NCI-H1048 (cell line): Measurements from ENCODE around the gene HOTAIR.

Experiments
- DNase-seq: peaks from one replicate; lab custom pipeline; 2025; lab: John Stamatoyannopoulos, UW

HOTAIR gene

DNA sequence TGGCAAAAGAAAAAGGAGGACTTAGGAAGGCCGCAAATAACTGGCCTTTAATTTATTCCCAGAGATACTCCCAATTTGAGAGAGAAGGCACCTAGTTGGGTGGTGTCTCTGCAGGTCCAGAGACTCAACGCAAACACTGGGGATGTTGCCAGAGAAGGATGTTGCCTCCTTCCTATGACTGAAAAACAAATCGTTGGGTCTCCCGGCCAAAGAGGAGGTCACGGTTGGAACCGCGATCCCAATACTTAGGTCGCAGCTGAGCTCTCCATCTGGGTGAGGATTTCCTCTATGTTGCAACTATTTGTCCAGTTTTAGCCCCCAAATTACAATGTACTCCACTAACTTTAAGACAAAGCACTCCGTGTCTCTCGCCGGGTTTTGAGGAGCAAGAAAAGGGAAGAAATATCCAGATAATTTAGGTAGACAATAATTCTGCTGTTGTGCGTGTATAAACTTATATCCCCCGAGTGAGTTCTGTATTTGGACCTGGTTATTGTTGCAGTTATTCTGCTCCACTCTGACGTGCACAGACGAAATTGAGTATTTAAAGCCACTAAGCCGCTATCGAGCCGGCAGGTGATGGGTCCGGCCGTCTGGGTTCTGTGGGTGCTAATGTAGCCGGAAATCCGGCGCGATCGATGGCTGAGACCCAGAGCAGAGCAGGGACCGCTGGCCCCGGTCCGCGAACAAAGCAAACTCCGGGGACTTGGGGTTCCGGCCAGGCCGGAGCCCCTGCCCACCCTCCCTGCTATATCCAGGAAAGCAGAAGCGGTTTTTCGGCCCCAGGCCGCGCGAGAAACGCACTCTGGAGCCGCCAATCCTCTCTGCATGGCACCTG is 14.3 kb downstream of the HOTAIR start:
- DNase-seq: no peak

DNA sequence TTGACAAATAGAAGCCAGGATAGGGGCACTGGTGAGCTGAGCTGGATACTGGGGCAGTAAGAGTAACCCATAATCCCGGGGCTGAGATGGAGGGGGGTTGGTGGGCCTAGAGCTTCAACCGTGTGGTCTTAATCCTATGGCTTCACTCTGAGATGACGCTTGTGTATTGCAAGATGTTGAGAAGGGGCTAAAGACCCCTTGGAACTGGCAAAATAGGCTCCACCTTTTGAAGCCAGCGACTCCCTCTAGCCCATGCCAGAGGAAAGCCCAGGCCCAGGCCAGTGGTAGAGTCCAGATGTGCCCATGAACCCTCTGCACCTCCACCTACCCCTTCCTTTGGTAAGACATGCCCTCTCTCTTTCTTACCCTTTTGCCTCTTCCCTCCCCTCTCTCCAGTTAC is 15.4 kb downstream of the HOTAIR start:
- no peak for DNase-seq

GRCh38 chr12:53958128-53958527 is 16.6 kb downstream of the HOTAIR start:
- DNase-seq: no peak

DNA sequence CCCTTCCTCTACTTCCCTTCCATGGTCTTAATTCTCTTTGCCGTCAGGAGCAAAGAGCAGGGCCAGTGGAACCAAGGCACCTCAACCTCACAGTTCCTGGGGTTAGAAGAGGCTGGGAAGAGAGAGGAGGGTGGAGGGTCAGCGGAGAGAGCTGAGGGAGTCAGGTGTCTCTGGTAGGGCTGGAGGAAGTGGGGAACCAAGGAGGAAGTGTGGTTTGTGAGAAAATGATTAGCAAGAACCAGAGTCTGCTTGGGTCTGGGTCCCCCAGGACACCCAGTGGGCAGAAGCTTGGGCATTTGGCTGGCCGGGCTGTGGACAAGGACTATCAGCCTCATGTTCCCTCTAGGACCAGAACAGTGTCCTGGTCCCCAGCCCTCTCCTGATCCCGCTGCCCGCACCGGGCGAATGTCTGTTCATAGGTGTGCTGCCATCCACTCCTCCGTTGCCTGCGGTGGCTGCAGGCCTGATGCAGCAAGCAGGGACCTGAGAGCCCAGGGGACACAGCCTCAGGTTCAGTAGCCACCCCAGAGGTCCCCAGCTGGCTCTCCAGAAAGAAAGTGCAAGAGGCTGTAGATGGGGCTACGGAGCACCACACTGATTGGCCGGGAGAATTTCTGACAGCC is 17.7 kb downstream of the HOTAIR start:
- DNase-seq: no peak

GRCh38 chr12:53956251-53956887 is 18.4 kb downstream of the HOTAIR start:
- DNase-seq: no peak

GRCh38 chr12:53955776-53956250 is 18.9 kb downstream of the HOTAIR start:
- DNase-seq: no peak

GRCh38 chr12:53955036-53955775 is 19.5 kb downstream of the HOTAIR start:
- no peak for DNase-seq

DNA sequence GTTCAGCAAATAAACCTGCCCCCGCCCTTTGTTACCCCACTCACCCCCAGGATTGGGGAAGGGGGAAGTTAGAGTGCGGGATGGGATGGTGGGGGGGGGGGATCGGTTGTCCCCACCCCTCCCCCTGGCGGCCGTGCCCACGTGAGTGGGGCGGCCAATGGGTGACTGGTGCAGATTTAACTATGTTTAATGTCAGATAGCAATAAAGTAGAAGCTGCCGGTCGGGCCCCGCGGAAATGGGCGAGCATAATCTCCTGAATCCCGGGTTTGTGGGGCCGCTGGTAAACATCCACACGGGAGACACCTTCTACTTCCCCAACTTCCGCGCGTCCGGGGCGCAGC is 20.1 kb downstream of the HOTAIR start, which contains the start of gene HOXC12:
HOXC12 (plus strand) TSS at position 210 of the 342 bp plus-strand sequence; CDS start at position 237, 27 bp downstream.
- DNase-seq: no peak

GRCh38 chr12:53953831-53954693 is 20.7 kb downstream of the HOTAIR start:
- DNase-seq: no peak

DNA sequence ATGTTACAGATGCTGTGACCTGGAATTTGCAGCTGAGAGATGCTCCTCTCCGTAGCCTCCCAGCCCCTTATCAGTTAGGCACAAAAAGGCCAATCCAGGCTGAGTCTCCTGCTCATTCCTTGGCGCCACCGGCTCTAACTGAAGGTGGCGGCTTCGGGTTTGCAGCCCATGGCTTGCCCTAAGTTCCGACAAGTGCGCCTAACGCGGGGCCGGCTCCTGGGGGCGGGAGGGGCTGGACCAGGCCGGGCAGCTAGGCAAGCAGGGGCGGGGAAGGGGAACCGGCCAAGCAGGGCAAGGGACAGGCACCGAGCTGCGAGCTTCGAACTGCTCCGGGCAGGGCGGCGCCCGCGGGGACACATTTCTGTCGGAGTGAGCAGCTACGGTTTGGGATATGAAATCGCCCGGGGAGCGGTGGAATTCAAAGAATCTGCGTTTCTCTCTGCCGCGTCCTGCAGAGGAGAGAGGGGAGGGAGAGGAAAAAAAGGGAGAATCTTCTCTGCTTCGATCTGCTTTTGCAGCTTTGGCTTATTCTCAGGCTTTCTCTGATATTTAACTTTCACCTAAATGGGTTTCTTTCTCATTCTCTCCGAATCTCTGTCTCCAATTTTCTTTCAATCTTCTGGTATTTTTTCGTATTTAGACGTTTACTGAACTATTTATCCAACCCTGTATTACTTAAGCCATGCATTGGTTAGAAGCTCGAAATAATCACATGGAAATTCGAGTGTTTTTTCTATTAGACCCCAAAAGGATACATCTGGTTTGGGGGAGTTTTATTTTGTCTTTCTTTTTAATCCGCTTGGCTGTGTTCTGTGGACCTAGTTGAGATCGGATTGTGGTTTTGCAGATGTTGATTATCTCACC is 21.7 kb downstream of the HOTAIR start:
- DNase-seq: no peak

DNA sequence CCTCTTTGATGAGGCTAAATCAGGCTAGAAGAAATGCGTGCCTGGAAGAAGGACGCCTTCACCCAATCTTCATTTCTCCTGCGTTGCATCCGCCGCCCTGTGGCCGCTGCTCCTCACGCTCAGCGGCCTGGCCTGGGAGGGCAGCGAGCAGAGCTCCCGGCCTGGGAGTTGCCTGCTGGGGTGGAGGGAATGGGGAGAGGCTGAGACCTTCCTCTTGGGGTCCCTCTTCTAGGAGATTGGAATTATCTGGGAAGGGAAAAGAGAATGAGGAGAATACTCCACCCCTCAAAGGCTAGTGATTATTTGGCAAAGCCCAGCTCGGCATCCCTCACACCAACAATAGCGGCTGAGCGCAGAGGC is 22.4 kb downstream of the HOTAIR start:
- DNase-seq: no peak

DNA sequence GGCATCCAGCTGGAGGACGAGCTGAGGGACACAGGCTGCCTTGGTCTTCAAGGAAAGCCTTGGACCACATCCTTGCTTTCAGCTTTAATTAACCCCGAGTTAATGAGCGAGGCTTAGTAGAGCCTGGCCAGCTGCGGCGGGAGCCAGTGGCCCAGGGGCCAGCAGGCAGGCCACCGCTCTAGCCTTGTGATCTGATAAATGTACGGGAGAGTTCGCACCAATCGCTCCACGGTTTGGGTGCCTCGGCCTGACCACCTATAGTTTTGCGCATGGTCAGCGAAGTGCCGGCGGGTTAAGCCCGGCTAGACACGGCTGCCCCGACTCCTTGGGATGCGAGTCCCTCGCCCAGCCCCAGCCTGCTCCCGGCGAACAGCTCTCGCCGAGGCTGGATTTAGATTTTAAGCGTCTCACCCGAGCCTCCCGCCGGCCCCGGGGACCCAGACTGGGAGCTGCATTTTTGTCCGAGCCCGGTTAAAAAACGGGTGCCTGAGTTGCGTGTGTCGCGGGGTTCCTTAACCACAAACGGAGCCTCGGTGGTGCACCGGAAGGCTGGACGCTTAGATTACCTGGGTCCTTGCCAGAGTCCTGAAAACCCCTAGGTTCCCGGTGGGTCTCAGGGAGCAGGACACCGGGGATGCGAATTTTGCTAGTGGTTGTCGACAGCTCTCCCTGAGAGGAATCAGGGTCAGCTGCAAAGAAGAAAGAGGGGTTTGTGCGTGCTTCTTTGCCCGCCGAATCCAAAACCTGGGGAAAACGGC is 23.0 kb downstream of the HOTAIR start:
- DNase-seq: no peak

GRCh38 chr12:53950789-53951576 is 23.8 kb downstream of the HOTAIR start:
- no peak for DNase-seq

DNA sequence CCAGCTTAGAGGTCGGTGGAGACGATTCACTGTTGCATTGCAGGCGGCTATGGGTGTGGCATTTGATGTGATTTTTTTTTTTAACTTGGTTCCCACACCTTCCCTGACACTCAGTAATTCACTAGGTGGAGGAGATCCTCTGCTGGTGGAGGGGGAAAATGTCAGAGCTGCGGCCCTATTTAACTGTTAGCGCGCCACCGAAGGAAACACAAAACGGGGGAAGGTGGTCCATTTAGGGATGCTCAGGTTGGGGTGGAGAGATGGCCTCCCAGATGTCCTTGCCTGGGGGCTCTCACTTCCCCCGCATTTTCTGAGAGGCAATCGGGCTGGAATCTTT is 24.3 kb downstream of the HOTAIR start:
- no peak for DNase-seq

- DNase-seq: no peak
Measured at GRCh38 chr12:53949631-53950436, 24.9 kb downstream of the HOTAIR start.

- DNase-seq: no peak
Measured at GRCh38 chr12:53948650-53949593, 25.8 kb downstream of the HOTAIR start.

GRCh38 chr12:53947743-53948142 is 27.0 kb downstream of the HOTAIR start:
- DNase-seq: no peak
